ENCODE data around the gene ABHD12B.
"Not testable (repeated sequence)": the region's sequence is repeated elsewhere in the genome, so short reads cannot be mapped to it uniquely, and the experiment has no call there.

The ABHD12B gene

GRCh38 chr14:50937800-50938199 is 65.9 kb downstream of the ABHD12B start:
- DNase-seq = no peak

GRCh38 chr14:50941151-50941550 is 69.3 kb downstream of the ABHD12B start:
- no peak for DNase-seq

- not testable (repeated sequence) for DNase-seq
Measured at GRCh38 chr14:50941638-50942037, 69.8 kb downstream of the ABHD12B start.

- DNase-seq = no peak
Measured at GRCh38 chr14:50943261-50943942, 71.5 kb downstream of the ABHD12B start.

- DNase-seq = peak; percentile 9 to 19
Measured at GRCh38 chr14:50943943-50944646, 72.2 kb downstream of the ABHD12B start, which contains the start of gene PYGL. PYGL (minus strand) TSS chr14:50944483; CDS start chr14:50944403, 80 bp downstream.

GRCh38 chr14:50944647-50945413 is 73.0 kb downstream of the ABHD12B start:
- no peak for DNase-seq

- DNase-seq = no peak
Measured at GRCh38 chr14:50946234-50946935, 74.5 kb downstream of the ABHD12B start.

- no peak for DNase-seq
Measured at GRCh38 chr14:50947446-50947845, 75.6 kb downstream of the ABHD12B start.

- no peak for DNase-seq
Measured at GRCh38 chr14:50948205-50948604, 76.4 kb downstream of the ABHD12B start.

GRCh38 chr14:50951032-50951431 is 79.2 kb downstream of the ABHD12B start:
- DNase-seq = no peak

GRCh38 chr14:50953502-50953901 is 81.6 kb downstream of the ABHD12B start:
- no peak for DNase-seq

All from CD4-positive, alpha-beta T cell treated with Interferon alpha-2 for 1 hour (primary cell).